ENCODE measurements around the gene TPI1. TPM values are rescaled to one million over a fixed set of nuclear protein-coding genes. Genes with fewer than 3 reads are reported as not detected.

Gene TPI1
- total RNA-seq, 1 donor from 2014 or later, result 1,878 TPM

DNA sequence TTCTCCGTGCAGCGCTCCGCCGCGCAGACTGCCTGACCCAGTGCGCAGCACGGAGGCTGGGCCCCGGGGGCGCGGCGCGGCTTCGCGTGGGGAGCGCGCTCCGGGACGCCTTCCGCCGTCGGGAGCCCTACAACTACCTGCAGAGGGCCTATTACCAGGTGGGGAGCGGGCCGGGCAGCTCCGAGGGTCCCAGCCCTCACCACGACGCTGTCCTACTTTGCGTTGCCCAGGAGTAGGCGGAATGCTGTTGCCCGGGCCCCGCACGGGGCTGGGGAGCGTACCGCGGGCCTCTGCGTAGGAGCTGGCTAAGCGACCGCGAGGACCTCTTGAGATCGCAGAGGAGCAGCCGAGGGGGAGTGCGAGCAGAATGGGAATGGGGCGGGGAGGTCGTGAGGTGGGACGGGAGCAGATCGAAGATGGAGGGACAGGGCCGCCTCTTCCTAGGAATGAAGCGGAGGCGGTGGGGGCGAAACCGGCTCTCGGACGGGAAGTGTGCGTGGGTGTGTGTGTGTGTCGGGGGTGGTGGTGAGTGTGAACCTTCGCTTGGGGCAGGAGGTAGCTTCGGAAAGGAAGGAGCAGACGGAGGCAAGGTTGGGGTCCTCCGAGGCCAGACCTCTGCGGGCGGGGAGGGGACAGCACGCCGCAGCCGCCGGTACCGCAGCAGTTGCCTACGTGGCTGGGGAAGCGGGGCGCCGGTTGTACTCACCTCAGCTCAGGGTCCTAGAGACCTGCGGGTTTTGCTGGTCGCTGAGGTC lies 38.4 kb upstream of the TPI1 start:
- Histone ChIP-seq H3K4me1 (ENCODE audit: control insufficient read depth in 3 of 3, insufficient read depth in 3 of 3, low read length in 3 of 3) (peaks cover 22 to 24% (median 23%) of the 10 kb centered on the region in 3 donors), H3K9ac (ENCODE audit: low read depth in 1 of 3, low read length in 3 of 3) (peak overlapping the region; percentile 56 to 79 (median 77)), H3K36me3 (ENCODE audit: control insufficient read depth in 3 of 3, insufficient read depth in 3 of 3, low read length in 3 of 3) (peaks cover 0 to 7% (median 0%) of the 10 kb centered on the region in 3 donors), H3K9me3 (ENCODE audit: control insufficient read depth in 3 of 3, low read length in 3 of 3) (no peaks in the 10 kb centered on the region), H3K4me3 (ENCODE audit: low read length in 3 of 3) (peak overlapping the region; percentile 67 to 74 (median 69)), H3K27ac (ENCODE audit: low read depth, low read length) (peak overlapping the region; percentile 47), H3K27me3 (ENCODE audit: control insufficient read depth in 3 of 3, insufficient read depth in 3 of 3, low read length in 3 of 3) (peaks cover 25 to 64% (median 47%) of the 10 kb centered on the region in 3 donors)

DNA sequence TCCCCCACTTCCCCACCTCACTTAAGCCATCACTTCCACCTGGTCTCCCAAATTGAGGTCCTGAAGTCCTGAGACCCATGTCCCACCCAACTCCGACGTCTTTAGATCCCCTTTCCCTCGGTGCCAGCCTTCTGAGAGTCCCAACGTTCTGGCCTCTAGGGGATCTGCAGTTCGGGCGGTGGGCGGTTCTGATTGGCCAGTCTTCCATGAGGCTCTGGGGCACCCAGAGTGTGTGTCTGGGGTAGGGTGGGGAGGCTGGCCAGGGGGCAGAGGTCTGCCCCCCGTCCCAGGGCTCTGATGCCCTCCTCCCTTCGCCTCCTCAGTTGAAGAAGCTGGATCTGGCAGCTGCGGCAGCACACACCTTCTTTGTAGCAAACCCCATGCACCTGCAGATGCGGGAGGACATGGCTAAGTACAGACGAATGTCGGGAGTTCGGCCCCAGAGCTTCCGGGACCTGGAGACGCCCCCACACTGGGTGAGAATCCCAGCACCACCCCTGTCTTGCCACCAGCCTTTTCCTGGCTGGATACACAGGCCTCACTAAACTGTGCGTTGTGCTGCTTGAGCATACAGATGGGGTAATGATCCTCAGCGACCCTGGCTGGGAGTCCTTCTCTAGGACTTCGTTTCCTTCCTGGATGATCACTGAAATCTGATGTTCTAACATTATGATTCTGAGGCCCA lies 37.7 kb upstream of the TPI1 start:
- H3K9me3 ChIP-seq (ENCODE audit: control insufficient read depth in 3 of 3, low read length in 3 of 3), result no peaks in the 10 kb centered on the region
- peak overlapping the region; percentile 56 to 79 (median 77) for H3K9ac ChIP-seq (ENCODE audit: low read depth in 1 of 3, low read length in 3 of 3)
- peak overlapping the region; percentile 67 to 74 (median 69) for H3K4me3 ChIP-seq (ENCODE audit: low read length in 3 of 3)
- peaks cover 21 to 56% (median 41%) of the 10 kb centered on the region in 3 donors for H3K27me3 ChIP-seq (ENCODE audit: control insufficient read depth in 3 of 3, insufficient read depth in 3 of 3, low read length in 3 of 3)
- H3K36me3 ChIP-seq (ENCODE audit: control insufficient read depth in 3 of 3, insufficient read depth in 3 of 3, low read length in 3 of 3), result peaks cover 0 to 7% (median 0%) of the 10 kb centered on the region in 3 donors
- peak overlapping the region; percentile 47 for H3K27ac ChIP-seq (ENCODE audit: low read depth, low read length)
- H3K4me1 ChIP-seq (ENCODE audit: control insufficient read depth in 3 of 3, insufficient read depth in 3 of 3, low read length in 3 of 3), result peaks cover 22 to 24% (median 23%) of the 10 kb centered on the region in 3 donors

DNA sequence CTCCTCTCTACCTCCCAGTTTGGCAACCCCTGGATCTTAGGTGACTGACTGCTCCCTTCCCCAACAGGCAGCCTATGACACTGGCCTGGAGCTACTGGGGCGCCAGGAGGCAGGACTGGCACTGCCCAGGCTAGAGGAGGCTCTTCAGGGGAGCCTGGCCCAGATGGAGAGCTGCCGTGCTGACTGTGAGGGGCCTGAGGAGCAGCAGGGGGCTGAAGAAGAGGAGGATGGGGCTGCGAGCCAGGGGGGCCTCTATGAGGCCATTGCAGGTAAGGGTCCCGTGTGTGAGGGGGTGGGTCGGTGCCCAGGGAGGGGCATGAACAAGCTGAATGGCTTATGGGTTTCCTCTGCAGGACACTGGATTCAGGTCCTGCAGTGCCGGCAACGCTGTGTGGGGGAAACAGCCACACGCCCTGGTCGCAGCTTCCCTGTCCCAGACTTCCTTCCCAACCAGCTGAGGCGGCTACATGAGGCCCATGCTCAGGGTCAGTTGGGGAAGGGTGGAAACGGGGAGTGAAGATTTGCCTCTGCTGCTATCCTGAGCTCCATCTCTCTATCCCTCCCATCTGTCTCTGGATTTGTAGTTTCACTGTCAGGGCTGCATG lies 36.9 kb upstream of the TPI1 start:
- Histone ChIP-seq H3K9me3 (ENCODE audit: control insufficient read depth in 3 of 3, low read length in 3 of 3) (no peaks in the 10 kb centered on the region), H3K36me3 (ENCODE audit: control insufficient read depth in 3 of 3, insufficient read depth in 3 of 3, low read length in 3 of 3) (peaks cover 0 to 7% (median 0%) of the 10 kb centered on the region in 3 donors), H3K27ac (ENCODE audit: low read depth, low read length) (no peak overlapping the region), H3K27me3 (ENCODE audit: control insufficient read depth in 3 of 3, insufficient read depth in 3 of 3, low read length in 3 of 3) (peaks cover 14 to 49% (median 34%) of the 10 kb centered on the region in 3 donors), H3K4me1 (ENCODE audit: control insufficient read depth in 3 of 3, insufficient read depth in 3 of 3, low read length in 3 of 3) (peaks cover 18 to 24% (median 20%) of the 10 kb centered on the region in 3 donors), H3K9ac (ENCODE audit: low read depth in 1 of 3, low read length in 3 of 3) (no peak overlapping the region), H3K4me3 (ENCODE audit: low read length in 3 of 3) (no peak overlapping the region)

DNA sequence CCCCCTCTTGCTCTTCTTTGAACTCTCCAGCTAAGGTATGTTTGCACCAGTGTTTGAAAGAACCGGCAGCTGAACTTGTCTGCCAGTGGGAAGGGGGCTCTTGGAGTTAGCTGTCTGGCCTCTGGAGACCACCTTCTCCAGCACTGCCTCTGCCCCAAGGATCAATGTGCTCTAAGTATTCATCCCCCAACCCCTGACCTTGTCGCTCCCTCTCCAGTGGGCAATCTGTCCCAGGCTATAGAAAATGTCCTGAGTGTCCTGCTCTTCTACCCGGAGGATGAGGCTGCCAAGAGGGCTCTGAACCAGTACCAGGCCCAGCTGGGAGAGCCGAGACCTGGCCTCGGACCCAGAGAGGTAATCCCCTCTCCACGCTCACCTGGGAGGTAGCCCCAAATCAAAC lies 36.3 kb upstream of the TPI1 start:
- no peak overlapping the region for H3K27ac ChIP-seq (ENCODE audit: low read depth, low read length)
- H3K36me3 ChIP-seq (ENCODE audit: control insufficient read depth in 3 of 3, insufficient read depth in 3 of 3, low read length in 3 of 3), result peaks cover 0 to 7% (median 0%) of the 10 kb centered on the region in 3 donors
- peaks cover 9 to 43% (median 28%) of the 10 kb centered on the region in 3 donors for H3K27me3 ChIP-seq (ENCODE audit: control insufficient read depth in 3 of 3, insufficient read depth in 3 of 3, low read length in 3 of 3)
- no peak overlapping the region for H3K9ac ChIP-seq (ENCODE audit: low read depth in 1 of 3, low read length in 3 of 3)
- peaks cover 16 to 23% (median 19%) of the 10 kb centered on the region in 3 donors for H3K4me1 ChIP-seq (ENCODE audit: control insufficient read depth in 3 of 3, insufficient read depth in 3 of 3, low read length in 3 of 3)
- H3K9me3 ChIP-seq (ENCODE audit: control insufficient read depth in 3 of 3, low read length in 3 of 3), result no peaks in the 10 kb centered on the region
- H3K4me3 ChIP-seq (ENCODE audit: low read length in 3 of 3), result no peak overlapping the region

DNA sequence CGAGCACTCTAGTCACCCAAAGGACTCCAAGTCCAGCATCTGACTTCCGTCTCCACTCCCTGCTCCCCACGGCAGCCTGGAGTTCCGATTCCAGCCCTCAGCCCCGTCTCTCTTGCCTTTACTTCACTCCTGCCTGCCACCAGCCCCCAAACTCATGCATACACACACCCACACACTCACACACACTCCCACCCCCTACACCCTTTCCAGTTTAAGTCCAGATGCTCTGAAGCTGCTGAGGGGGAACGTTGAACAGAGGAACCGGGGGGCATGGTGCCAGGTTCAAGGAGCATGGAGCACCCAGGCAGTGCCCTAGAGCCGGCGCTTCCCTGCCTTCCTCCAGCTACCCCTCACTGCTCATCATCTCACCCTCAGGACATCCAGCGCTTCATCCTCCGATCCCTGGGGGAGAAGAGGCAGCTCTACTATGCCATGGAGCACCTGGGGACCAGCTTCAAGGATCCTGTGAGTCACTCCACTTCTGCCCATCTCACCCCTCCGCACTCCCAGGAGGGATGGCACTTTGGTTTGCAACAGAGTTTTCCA lies 35.8 kb upstream of the TPI1 start:
- no peak overlapping the region for H3K4me3 ChIP-seq (ENCODE audit: low read length in 3 of 3)
- peaks cover 5 to 38% (median 23%) of the 10 kb centered on the region in 3 donors for H3K27me3 ChIP-seq (ENCODE audit: control insufficient read depth in 3 of 3, insufficient read depth in 3 of 3, low read length in 3 of 3)
- H3K9ac ChIP-seq (ENCODE audit: low read depth in 1 of 3, low read length in 3 of 3), result no peak overlapping the region
- no peak overlapping the region for H3K27ac ChIP-seq (ENCODE audit: low read depth, low read length)
- peaks cover 16 to 23% (median 19%) of the 10 kb centered on the region in 3 donors for H3K4me1 ChIP-seq (ENCODE audit: control insufficient read depth in 3 of 3, insufficient read depth in 3 of 3, low read length in 3 of 3)
- peaks cover 0 to 7% (median 0%) of the 10 kb centered on the region in 3 donors for H3K36me3 ChIP-seq (ENCODE audit: control insufficient read depth in 3 of 3, insufficient read depth in 3 of 3, low read length in 3 of 3)
- no peaks in the 10 kb centered on the region for H3K9me3 ChIP-seq (ENCODE audit: control insufficient read depth in 3 of 3, low read length in 3 of 3)

DNA sequence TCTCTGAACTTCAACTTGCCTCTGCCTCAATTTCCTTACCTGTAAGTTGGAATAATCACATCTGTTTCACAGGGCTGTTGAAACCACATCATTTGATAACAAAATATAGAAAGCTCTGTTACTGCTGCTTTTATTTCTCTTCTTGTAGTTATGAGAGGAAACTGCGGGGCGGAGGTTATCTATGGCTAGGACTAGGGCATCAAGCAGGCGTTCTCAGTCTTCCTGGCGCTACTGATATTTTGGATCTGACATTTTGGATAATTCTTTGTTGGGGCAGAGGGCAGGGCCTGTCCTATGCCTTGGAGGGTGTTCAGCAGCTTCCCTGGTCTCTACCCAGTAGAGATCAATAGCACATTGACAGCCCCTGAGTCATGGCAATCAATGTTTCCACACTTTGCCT lies 35.2 kb upstream of the TPI1 start:
- peaks cover 0 to 7% (median 0%) of the 10 kb centered on the region in 3 donors for H3K36me3 ChIP-seq (ENCODE audit: control insufficient read depth in 3 of 3, insufficient read depth in 3 of 3, low read length in 3 of 3)
- no peak overlapping the region for H3K4me3 ChIP-seq (ENCODE audit: low read length in 3 of 3)
- H3K9me3 ChIP-seq (ENCODE audit: control insufficient read depth in 3 of 3, low read length in 3 of 3), result no peaks in the 10 kb centered on the region
- peaks cover 13 to 19% (median 15%) of the 10 kb centered on the region in 3 donors for H3K4me1 ChIP-seq (ENCODE audit: control insufficient read depth in 3 of 3, insufficient read depth in 3 of 3, low read length in 3 of 3)
- H3K27me3 ChIP-seq (ENCODE audit: control insufficient read depth in 3 of 3, insufficient read depth in 3 of 3, low read length in 3 of 3), result peaks cover 5 to 32% (median 17%) of the 10 kb centered on the region in 3 donors
- no peak overlapping the region for H3K9ac ChIP-seq (ENCODE audit: low read depth in 1 of 3, low read length in 3 of 3)
- H3K27ac ChIP-seq (ENCODE audit: low read depth, low read length), result no peak overlapping the region

DNA sequence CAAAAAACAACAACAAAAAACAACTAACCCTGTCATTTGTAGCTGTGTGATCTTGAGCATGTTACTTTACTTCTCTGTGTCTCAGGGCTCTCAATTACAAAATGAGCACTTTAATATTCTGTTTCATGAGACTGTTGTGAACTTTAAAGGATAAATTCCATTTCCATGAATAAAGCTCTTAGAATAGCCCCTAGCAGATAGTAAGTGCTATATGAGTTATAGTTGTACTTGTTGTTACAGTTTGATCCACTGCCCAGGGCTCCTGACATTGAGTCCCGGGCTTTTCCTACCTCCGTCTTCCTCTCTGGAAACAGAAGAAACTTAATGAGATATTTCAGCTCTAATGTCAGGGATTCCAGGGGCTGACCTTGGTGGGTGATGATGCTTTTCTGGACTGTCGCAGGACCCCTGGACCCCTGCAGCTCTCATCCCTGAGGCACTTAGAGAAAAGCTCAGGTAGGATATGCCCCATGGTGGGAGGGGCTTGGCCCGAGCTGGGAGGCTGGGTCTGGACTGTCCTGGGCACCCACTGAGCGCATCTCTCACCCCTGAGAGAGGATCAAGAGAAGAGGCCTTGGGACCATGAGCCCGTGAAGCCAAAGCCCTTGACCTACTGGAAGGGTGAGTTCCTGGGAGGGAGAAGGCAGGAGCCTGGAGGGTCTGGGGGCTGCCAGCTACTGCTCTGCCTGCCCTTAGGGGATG lies 34.0 kb upstream of the TPI1 start:
- H3K9me3 ChIP-seq (ENCODE audit: control insufficient read depth in 3 of 3, low read length in 3 of 3), result no peaks in the 10 kb centered on the region
- peak overlapping the region in 1 of 3 donors; percentile 33 for H3K9ac ChIP-seq (ENCODE audit: low read depth in 1 of 3, low read length in 3 of 3)
- no peak overlapping the region for H3K27ac ChIP-seq (ENCODE audit: low read depth, low read length)
- H3K36me3 ChIP-seq (ENCODE audit: control insufficient read depth in 3 of 3, insufficient read depth in 3 of 3, low read length in 3 of 3), result peaks cover 0 to 7% (median 2%) of the 10 kb centered on the region in 3 donors
- peaks cover 5 to 22% (median 9%) of the 10 kb centered on the region in 3 donors for H3K27me3 ChIP-seq (ENCODE audit: control insufficient read depth in 3 of 3, insufficient read depth in 3 of 3, low read length in 3 of 3)
- no peak overlapping the region for H3K4me3 ChIP-seq (ENCODE audit: low read length in 3 of 3)
- peaks cover 6 to 12% (median 9%) of the 10 kb centered on the region in 3 donors for H3K4me1 ChIP-seq (ENCODE audit: control insufficient read depth in 3 of 3, insufficient read depth in 3 of 3, low read length in 3 of 3)

DNA sequence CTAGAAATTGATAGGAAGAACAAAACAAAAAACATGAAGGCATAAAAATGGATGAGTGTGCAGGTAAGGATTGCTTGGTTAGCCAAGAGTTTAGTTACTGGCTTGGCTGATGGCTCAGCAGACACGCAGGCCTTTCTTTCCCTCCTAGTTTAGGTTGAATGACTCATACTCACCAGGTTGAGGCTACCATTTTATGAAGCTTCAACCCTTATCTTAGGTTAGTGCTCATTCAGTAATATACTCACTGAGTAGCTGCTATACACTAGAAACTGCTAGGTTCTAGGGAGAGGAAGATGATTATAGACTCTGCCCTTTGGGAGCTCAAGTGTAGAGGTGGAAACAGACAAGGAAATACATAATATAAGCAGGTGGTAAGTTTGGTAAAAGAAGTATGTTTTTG lies 33.1 kb upstream of the TPI1 start:
- Histone ChIP-seq H3K27me3 (ENCODE audit: control insufficient read depth in 3 of 3, insufficient read depth in 3 of 3, low read length in 3 of 3) (peaks cover 0 to 13% (median 3%) of the 10 kb centered on the region in 3 donors), H3K36me3 (ENCODE audit: control insufficient read depth in 3 of 3, insufficient read depth in 3 of 3, low read length in 3 of 3) (peaks cover 0 to 8% (median 2%) of the 10 kb centered on the region in 3 donors), H3K27ac (ENCODE audit: low read depth, low read length) (no peak overlapping the region), H3K4me3 (ENCODE audit: low read length in 3 of 3) (no peak overlapping the region), H3K9ac (ENCODE audit: low read depth in 1 of 3, low read length in 3 of 3) (no peak overlapping the region), H3K4me1 (ENCODE audit: control insufficient read depth in 3 of 3, insufficient read depth in 3 of 3, low read length in 3 of 3) (peaks cover 0 to 7% (median 3%) of the 10 kb centered on the region in 3 donors), H3K9me3 (ENCODE audit: control insufficient read depth in 3 of 3, low read length in 3 of 3) (no peaks in the 10 kb centered on the region)

DNA sequence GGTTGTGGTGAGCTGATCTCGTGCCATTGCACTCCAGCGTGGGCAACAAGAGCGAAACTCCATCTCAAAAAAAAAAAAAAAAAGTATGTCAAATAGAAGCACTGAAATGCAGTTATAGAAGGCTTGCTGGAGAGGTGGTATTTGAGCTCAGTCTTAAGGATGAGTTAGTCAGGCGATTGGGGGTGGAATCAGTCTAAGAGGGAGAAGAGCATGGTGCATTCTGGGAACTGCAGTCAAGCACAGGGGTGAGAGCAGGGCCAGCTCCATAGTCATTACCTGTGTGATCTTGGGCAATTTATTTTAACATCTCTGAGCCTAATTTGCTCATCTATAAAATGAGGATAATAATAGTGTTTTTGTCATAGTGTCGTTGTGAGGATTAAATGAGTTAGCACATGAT lies 32.5 kb upstream of the TPI1 start:
- Histone ChIP-seq H3K27ac (ENCODE audit: low read depth, low read length) (no peak overlapping the region), H3K27me3 (ENCODE audit: control insufficient read depth in 3 of 3, insufficient read depth in 3 of 3, low read length in 3 of 3) (peaks cover 0 to 7% (median 0%) of the 10 kb centered on the region in 3 donors), H3K4me3 (ENCODE audit: low read length in 3 of 3) (no peak overlapping the region), H3K9ac (ENCODE audit: low read depth in 1 of 3, low read length in 3 of 3) (no peak overlapping the region), H3K36me3 (ENCODE audit: control insufficient read depth in 3 of 3, insufficient read depth in 3 of 3, low read length in 3 of 3) (peaks cover 0 to 9% (median 2%) of the 10 kb centered on the region in 3 donors), H3K9me3 (ENCODE audit: control insufficient read depth in 3 of 3, low read length in 3 of 3) (no peaks in the 10 kb centered on the region), H3K4me1 (ENCODE audit: control insufficient read depth in 3 of 3, insufficient read depth in 3 of 3, low read length in 3 of 3) (peaks cover 0 to 4% (median 0%) of the 10 kb centered on the region in 3 donors)

Data from skeletal muscle tissue (tissue), 4 donors.